GM18505 (cell line): ENCODE measurements around the gene SPATA31C1.
"Not testable (repeated sequence)": the region's sequence is repeated elsewhere in the genome, so short reads cannot be mapped to it uniquely, and the experiment has no call there.

Experiments
- ATAC-seq: cut with Tn5 transposase; IDR thresholded peaks from one replicate; pipeline ENCODE4 v1.9.1; 2021; ENCODE audit not compliant: unreplicated experiment
- POLR2A ChIP-seq: IDR thresholded peaks from 4 replicates; pipeline ENCODE4 v1.6.1; 2011; ENCODE audit warnings: borderline replicate concordance; ENCODE audit not compliant: insufficient read depth, insufficient read length; ENCODE audit errors: extremely low read depth

SPATA31C1 gene

GRCh38 chr9:87891754-87892153, 26.0 kb upstream of the SPATA31C1 start:
- no peak for TF ChIP-seq POLR2A

GRCh38 chr9:87892956-87893355, 24.8 kb upstream of the SPATA31C1 start:
- ATAC-seq: no peak

More at GRCh38 chr9:87891754-87892153, 26.0 kb upstream of the SPATA31C1 start:
- no peak for ATAC-seq

DNA sequence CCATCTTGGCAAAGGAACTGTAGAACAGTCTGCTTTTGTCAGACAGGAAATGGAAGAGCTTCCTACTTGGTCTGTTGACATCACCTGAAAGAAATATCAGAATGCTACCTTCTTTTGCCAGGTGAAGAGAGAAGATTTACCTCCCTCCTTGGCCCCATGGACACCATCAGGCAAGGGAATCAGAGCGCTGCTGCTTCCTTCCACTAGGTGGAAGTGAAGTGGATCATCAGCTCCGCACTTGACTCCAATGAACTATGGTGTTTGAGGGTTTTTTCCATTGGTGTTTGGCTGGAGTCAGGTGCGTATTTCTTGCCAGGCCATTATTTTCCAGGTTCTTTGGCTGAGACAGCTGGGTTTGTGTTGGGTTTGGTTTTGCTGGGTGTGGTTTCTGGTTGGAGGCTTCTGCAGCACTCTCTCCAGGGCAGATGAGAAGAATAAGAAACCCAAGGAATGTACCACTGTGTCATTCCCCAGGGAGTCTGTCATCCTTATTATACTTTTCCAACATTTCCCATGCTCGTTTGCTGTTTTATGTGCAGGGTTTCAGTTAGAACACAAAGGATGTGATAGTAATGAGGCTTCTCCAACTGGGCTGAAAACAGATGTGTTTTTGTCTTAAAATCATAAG, 22.6 kb upstream of the SPATA31C1 start:
- no peak for ATAC-seq
- TF ChIP-seq POLR2A: no peak

More at GRCh38 chr9:87892956-87893355, 24.8 kb upstream of the SPATA31C1 start:
- TF ChIP-seq POLR2A: no peak

DNA sequence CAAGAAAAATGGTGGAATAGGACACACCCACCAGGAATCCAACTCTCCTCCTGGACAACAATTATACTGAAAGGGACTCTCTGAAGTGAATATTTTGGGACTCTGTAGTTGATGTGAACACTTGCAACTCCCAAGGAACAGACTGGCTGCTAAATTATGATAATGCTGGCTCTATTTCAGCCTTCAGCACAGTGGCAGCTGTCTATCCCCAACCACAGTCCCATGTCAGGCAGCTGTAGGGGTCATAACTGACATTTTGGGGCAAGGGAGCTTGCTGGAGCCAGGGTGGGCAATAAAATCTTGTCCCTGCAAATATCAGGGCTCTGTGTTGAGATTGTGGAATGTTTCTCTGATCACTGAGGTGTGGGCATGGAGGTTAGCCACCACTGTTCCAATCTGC, 20.9 kb upstream of the SPATA31C1 start:
- no peak for ATAC-seq
- TF ChIP-seq POLR2A: no peak

- no peak for TF ChIP-seq POLR2A
- no peak for ATAC-seq
Measured at GRCh38 chr9:87898151-87898550, 19.6 kb upstream of the SPATA31C1 start.

DNA sequence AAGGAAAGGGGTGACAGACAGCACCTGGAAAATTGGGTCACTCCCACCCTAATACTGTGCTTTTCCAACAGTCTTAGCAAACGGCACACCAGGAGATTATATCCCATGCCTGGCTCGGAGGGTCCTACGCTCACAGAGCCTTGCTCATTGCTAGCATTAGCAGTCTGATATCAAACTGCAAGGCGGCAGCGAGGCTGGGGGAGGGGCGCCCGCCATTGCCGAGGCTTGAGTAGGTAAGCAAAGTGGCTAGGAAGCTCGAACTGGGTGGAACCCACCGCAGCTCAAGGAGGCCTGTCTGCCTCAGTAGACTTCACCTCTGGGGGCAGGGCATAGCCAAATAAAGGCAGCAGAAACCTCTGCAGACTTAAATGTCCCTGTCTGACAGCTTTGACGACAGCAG, 15.4 kb upstream of the SPATA31C1 start:
- ATAC-seq: not testable (repeated sequence)

- no peak for TF ChIP-seq POLR2A
- ATAC-seq: no peak
Measured at GRCh38 chr9:87909310-87910041, 8.3 kb upstream of the SPATA31C1 start.

DNA sequence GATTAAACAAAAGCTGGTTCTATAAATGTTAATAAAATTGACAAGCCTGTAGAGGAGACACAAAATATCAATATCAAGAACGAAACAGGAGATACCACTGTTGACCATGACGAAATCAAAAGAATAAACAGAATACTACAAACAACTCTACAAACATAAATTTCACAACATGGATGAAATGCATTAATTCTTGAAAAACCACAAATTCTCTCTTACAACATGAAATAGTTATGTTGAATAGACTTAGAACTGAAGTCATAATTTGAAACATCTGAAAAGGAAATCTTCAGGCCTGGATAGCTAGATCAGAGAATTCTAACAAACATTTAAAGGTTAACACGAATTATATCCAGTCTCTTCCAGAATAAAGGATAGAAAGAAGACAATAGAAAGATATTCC, 6.9 kb upstream of the SPATA31C1 start:
- no peak for ATAC-seq

GRCh38 chr9:87919013-87919412, 1.3 kb downstream of the SPATA31C1 start:
- not testable (repeated sequence) for ATAC-seq

More for the DNA sequence above, 6.9 kb upstream of the SPATA31C1 start:
- TF ChIP-seq POLR2A: no peak

DNA sequence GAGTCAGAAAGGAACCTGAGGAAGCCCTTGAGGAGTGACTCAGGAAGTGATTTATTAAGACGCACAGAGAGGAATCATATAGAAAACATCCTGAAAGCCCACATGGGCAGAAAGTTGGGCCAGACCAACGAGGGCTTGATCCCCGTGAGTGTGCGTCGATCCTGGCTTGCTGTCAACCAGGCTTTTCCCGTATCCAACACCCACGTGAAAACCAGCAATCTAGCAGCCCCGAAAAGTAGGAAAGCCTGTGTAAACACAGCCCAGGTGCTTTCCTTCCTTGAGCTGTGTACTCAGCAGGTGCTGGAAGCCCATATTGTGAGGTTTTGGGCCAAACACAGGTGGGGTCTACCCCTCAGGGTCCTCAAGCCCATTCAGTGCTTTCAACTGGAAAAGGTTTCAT, 3.8 kb downstream of the SPATA31C1 start:
- not testable (repeated sequence) for ATAC-seq

GRCh38 chr9:87923012-87923411, 5.2 kb downstream of the SPATA31C1 start:
- ATAC-seq: not testable (repeated sequence)

DNA sequence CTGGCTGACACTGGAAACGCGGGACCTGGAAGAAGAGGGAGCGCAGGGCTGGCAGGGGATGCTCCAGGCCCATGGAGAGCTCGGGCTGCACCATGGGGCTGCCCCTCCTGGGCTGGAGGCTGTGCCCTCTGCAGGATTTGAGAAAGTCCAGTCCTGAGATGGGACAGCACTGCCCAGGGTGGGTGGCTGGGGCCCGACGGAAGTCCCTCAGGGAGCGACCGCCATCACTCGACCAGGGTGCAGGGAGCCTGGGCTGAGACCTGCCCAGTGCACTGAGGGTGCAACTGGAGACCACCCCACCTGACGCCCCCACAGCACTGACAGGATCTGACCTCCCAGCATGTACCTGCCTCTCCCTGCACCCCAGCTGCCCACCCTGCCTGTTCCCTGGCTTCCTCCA, 7.1 kb downstream of the SPATA31C1 start:
- ATAC-seq: not testable (repeated sequence)

- ATAC-seq: not testable (repeated sequence)
Measured at GRCh38 chr9:87929152-87929551, 11.4 kb downstream of the SPATA31C1 start.

- not testable (repeated sequence) for ATAC-seq
Measured at GRCh38 chr9:87934444-87934843, 16.7 kb downstream of the SPATA31C1 start.

GRCh38 chr9:87937352-87937751, 19.6 kb downstream of the SPATA31C1 start:
- not testable (repeated sequence) for ATAC-seq

- not testable (repeated sequence) for ATAC-seq
Measured at GRCh38 chr9:87937918-87938317, 20.2 kb downstream of the SPATA31C1 start.

GRCh38 chr9:87938336-87938735, 20.6 kb downstream of the SPATA31C1 start:
- not testable (repeated sequence) for ATAC-seq

GRCh38 chr9:87939096-87939495, 21.3 kb downstream of the SPATA31C1 start:
- not testable (repeated sequence) for ATAC-seq
